Psoas muscle (tissue), 8 donors: Measurements from ENCODE around the gene TALDO1. TPM values are rescaled to one million over a fixed set of nuclear protein-coding genes. Genes with fewer than 3 reads are reported as not detected.
A peak's percentile ranks its signal among the peaks of the same experiment; 100 is the strongest.

ENCODE experiments used
- ATAC-seq, 4 donors: fragments of 200-7000 bp; cut with Tn5 transposase; one replicate each; pipeline ENCODE4 v1.9.1; 2020; ENCODE audit warnings: moderate library complexity in 3 of 4, mild to moderate bottlenecking in 2 of 4
- DNase-seq, 2 donors: peaks; one replicate each; pipeline ENCODE4 v3.0.0-alpha.2; 2020
- H3K27ac ChIP-seq: fragments of 200-600 bp; one replicate; pipeline ENCODE4 v1.8.0; 2022
- H3K27me3 ChIP-seq, 3 donors: fragments of 200-600 bp in 1 of 3; one replicate each; pipeline versions ENCODE4 v1.6.1 to v1.8.0; 2013 to 2022; ENCODE audit warnings: low read length in 2 of 3, mild to moderate bottlenecking in 2 of 3, moderate library complexity in 1 of 3; ENCODE audit not compliant: insufficient read depth in 3 of 3
- H3K36me3 ChIP-seq, 2 donors: fragments of 200-600 bp in 1 of 2; one replicate each; pipeline versions ENCODE4 v1.6.1 to v1.8.0; 2013 to 2022; ENCODE audit warnings: low read depth in 1 of 2, mild to moderate bottlenecking in 1 of 2, moderate library complexity in 1 of 2; ENCODE audit not compliant: insufficient read depth in 1 of 2
- H3K4me1 ChIP-seq: fragments of 200-600 bp; one replicate; pipeline ENCODE4 v1.8.0; 2022
- H3K4me3 ChIP-seq: fragments of 200-600 bp; one replicate; pipeline ENCODE4 v1.8.0; 2022; ENCODE audit warnings: mild to moderate bottlenecking
- H3K9me3 ChIP-seq: fragments of 200-600 bp; one replicate; pipeline ENCODE4 v1.8.0; 2022
- CTCF ChIP-seq: fragments of 200-600 bp; IDR thresholded peaks from one replicate; pipeline ENCODE4 v1.8.0; 2022; ENCODE audit warnings: antibody characterized with exemption
- WGBS, 3 donors: extraction: QIAGEN DNeasy Blood & Tissue Kit; methylation state at CpG; one replicate each; pipeline versions ENCODE4 v1.1.6 to v1.1.7; 2013; 5-methylcytosine and 5-hydroxymethylcytosine counted together
- intact Hi-C, 2 donors: fragments of 100-400 bp; cut with DNase I; formaldehyde crosslinking; loops; one replicate each; pipeline versions ENCODE4 v1.11.0 to v1.14.2; 2022
- polyA plus RNA-seq, 3 donors: library from polyadenylated mRNA; stranded (reverse); fragments of 200-250 nt; gene quantifications; one replicate each; pipeline ENCODE4 v1.2.3, GENCODE V29; 2013
- total RNA-seq, 4 donors: library from RNA; stranded (reverse); fragmentation: NEBNext Ultra II Directional in 2 of 4; extraction: Animal tissue kit (Norgen Biotek cat#: 25700) in 2 of 4; gene quantifications; one replicate each; pipeline versions ENCODE4 v1.2.1 to v1.2.4, GENCODE V29; 2021 to 2023
- donor health status: healthy with polysubstance abuse.
- donor health status: DM: no; HTN: no; CAD: no; lungs with moderate emphysema.
- donor health status: Bipolar disorder and iron deficiency.
- donor health status: healthy.
- donor health status: DM: yes; HTN: yes; CAD: no.
- donor health status: DM: no; HTN: no; CAD: no.
- donor health status: DM: no; HTN: no; CAD: no.
- donor health status: DM: yes; HTN: yes; CAD: no.

The TALDO1 gene
- total and polyA plus RNA-seq, 7 donors: 58.7 to 140 (median 77.7) TPM

DNA sequence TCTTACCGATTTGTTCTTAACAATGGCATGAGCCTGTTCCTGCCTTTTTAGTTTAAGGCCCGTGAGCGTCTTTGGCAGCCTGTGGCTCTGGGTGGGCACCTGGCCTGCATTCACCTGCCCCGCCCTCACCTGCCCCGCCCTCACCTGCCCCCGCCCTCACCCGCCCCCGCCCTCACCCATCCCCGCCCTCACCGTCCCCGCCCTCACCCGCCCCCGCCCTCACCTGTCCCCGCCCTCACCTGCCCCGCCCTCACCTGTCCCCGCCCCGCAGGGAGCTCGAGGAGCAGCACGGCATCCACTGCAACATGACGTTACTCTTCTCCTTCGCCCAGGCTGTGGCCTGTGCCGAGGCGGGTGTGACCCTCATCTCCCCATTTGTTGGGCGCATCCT lies 15.8 kb downstream of the TALDO1 start:
- 65 to 77% (median 68%) methylated on average over 13 to 24 of the region's 24 CpGs for WGBS, 3 donors
- H3K27me3 ChIP-seq: no peaks in the 10 kb centered on the region
- no peak for ATAC-seq
- intact Hi-C loops: no loop called here
- peaks cover 0 to 92% of the 10 kb centered on the region in 2 donors for H3K36me3 ChIP-seq
- no peaks in the 10 kb centered on the region for H3K9me3 ChIP-seq
- no peak overlapping the region for H3K4me3 ChIP-seq
- H3K27ac ChIP-seq: peak overlapping the region; percentile 30
- no peak for DNase-seq
- TF ChIP-seq CTCF: no peak
- H3K4me1 ChIP-seq: peaks cover 4% of the 10 kb centered on the region

- no peak for DNase-seq
- Histone ChIP-seq H3K4me3 (no peak overlapping the region), H3K27ac (no peak overlapping the region), H3K4me1 (peaks cover 4% of the 10 kb centered on the region), H3K27me3 (no peaks in the 10 kb centered on the region), H3K9me3 (no peaks in the 10 kb centered on the region), H3K36me3 (peaks cover 0 to 89% of the 10 kb centered on the region in 2 donors)
- no peak for ATAC-seq
- no peak for TF ChIP-seq CTCF
- intact Hi-C loops: no loop called here
- WGBS, 3 donors: 80 to 84% (median 83%) methylated on average over 22 of the region's 22 CpGs
Observed at GRCh38 chr11:763549-764321, 16.5 kb downstream of the TALDO1 start.

DNA sequence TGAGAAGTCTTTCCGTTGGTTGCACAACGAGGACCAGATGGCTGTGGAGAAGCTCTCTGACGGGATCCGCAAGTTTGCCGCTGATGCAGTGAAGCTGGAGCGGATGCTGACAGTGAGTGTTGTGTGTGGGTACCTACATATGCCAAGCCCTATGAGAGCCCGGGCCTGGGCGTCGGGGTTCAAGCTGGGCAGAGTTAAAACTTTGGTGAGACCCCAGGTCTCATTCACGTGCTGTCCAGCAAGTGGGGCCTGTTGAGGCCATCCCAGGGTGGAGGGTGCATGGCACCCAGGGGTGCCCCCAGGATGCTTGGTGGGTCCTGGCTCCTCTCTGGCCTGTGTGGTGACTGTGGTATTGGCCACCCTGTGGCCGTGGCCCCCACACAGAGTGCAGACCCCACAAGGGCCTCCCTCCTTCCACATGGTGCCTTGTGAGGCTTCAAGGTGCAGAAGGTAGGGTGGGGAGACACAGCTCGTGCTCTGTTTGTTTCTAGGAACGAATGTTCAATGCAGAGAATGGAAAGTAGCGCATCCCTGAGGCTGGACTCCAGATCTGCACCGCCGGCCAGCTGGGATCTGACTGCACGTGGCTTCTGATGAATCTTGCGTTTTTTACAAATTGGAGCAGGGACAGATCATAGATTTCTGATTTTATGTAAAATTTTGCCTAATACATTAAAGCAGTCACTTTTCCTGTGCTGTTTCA lies 17.2 kb downstream of the TALDO1 start:
- TF ChIP-seq CTCF: no peak
- no peaks in the 10 kb centered on the region for H3K9me3 ChIP-seq
- H3K4me3 ChIP-seq: no peak overlapping the region
- H3K27me3 ChIP-seq: no peaks in the 10 kb centered on the region
- 75 to 79% (median 78%) methylated on average over 18 of the region's 18 CpGs for WGBS, 3 donors
- no peak for DNase-seq
- H3K27ac ChIP-seq: no peak overlapping the region
- intact Hi-C loops: no loop called here
- peak in 1 of 4 donors; percentile 9 for ATAC-seq
- H3K36me3 ChIP-seq: peaks cover 0 to 89% of the 10 kb centered on the region in 2 donors
- peaks cover 4% of the 10 kb centered on the region for H3K4me1 ChIP-seq

DNA sequence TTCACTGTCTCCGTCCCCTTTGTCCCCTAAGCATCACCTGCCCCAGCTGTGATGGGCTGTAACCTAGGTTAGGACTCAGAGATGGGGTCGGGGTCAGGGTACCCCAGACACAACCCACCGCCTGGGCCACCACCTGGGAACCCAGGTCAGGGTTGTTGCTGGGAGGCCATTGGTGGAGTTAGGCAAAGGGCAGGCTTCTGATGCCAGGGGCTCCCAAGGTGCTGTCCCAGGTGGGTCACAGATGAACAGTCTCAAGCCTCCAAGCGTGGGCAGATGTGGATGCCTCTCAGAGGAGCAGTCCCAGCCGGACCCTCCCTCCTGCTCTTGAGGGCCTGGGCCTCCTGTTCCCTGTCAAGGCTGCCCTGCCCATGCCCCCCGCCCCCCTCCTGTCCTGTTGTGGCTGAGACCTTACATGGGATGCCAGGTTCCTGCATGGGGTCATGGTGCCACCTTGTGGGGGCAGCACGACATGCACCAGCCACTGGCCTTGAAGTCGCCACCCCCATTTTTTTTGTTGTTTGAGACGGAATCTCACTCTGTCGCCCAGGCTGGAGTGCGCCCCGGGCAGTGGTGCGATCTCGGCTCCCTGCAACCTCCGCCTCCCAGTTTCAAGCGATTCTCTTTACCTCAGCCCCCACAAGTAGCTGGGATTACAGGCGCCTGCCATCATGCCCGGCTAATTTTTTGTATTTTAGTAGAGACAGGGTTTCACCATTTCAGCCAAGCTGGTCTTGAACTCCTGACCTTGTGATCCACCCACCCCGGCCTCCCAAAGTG lies 17.9 kb downstream of the TALDO1 start:
- Histone ChIP-seq H3K4me3 (no peak overlapping the region), H3K27ac (no peak overlapping the region), H3K4me1 (peaks cover 4% of the 10 kb centered on the region), H3K9me3 (no peaks in the 10 kb centered on the region), H3K36me3 (peaks cover 0 to 89% of the 10 kb centered on the region in 2 donors), H3K27me3 (no peaks in the 10 kb centered on the region)
- intact Hi-C loops: no loop called here
- peak; percentile 70 to 82 (median 72) for ATAC-seq
- 73 to 78% (median 75%) methylated on average over 18 to 19 of the region's 19 CpGs for WGBS, 3 donors
- peak; percentile 57 to 83 for DNase-seq
- peak; percentile 57 for TF ChIP-seq CTCF
